Endothelial cell of umbilical vein (primary cell): Measurements from ENCODE around the gene FSTL4. TPM values are rescaled to one million over a fixed set of nuclear protein-coding genes. Genes with fewer than 3 reads are reported as not detected.

Experiments
- BruUV-seq: library from RNA; stranded (reverse); fragments of 400-500 nt; replicated peaks from 2 replicates; lab custom pipeline; 2021; lab: Mats Ljungman, UMichigan
- CTCF ChIA-PET: fragments of 300-600, 350-600 bp; sonication (Branson Sonifier 250); formaldehyde crosslinking; loops from one replicate; lab custom pipeline; 2021; ENCODE audit warnings: antibody characterized with exemption, inconsistent platforms; lab: Charles Lee
- POLR2A ChIA-PET: fragments of 300-600, 350-600 bp; sonication (Branson Sonifier 250); formaldehyde crosslinking; loops from one replicate; lab custom pipeline; 2021; ENCODE audit warnings: antibody characterized with exemption, inconsistent platforms; lab: Charles Lee
- DNase-seq: peaks from one replicate; pipeline ENCODE4 v3.0.0-alpha.2; 2011; ENCODE audit warnings: low read depth, low spot score
- FAIRE-seq: peaks from 2 replicates; lab custom pipeline; 2011; peaks lifted over from hg19 to GRCh38; lab: Jason Lieb, UNC
- H2AFZ ChIP-seq: 2 replicates; pipeline ENCODE4 v1.6.0; 2012; ENCODE audit warnings: low read depth, low read length, control low read depth, inconsistent platforms
- H3K27ac ChIP-seq: 2 replicates; pipeline ENCODE4 v1.5.1; 2011; ENCODE audit warnings: low read depth, mild to moderate bottlenecking, control low read depth, low read length, moderate library complexity; ENCODE audit not compliant: insufficient read depth
- H3K27me3 ChIP-seq, 2 experiments: 2 replicates each; pipeline versions ENCODE4 v1.6.0 to v1.6.1; 2011; ENCODE audit warnings: low read length in 2 of 2, mixed read lengths in 1 of 2; ENCODE audit not compliant: control insufficient read depth in 2 of 2, insufficient read depth in 2 of 2
- H3K36me3 ChIP-seq, 2 experiments: 2 replicates in 1 of 2; 3 replicates in 1 of 2; pipeline ENCODE4 v1.5.1; 2011; ENCODE audit warnings: low read length in 2 of 2, mild to moderate bottlenecking in 1 of 2, moderate library complexity in 1 of 2; ENCODE audit not compliant: control insufficient read depth in 2 of 2, insufficient read depth in 2 of 2; ENCODE audit errors: extremely low read depth in 1 of 2
- H3K4me1 ChIP-seq: 3 replicates; pipeline ENCODE4 v1.5.1; 2011; ENCODE audit warnings: mild to moderate bottlenecking, low read length; ENCODE audit not compliant: control insufficient read depth, insufficient read depth; ENCODE audit errors: extremely low read depth
- H3K4me2 ChIP-seq: 2 replicates; pipeline ENCODE4 v1.6.1; 2011; ENCODE audit warnings: low read length, control low read depth, mixed read lengths; ENCODE audit not compliant: insufficient read depth
- H3K4me3 ChIP-seq, 3 experiments: fragments of 200-600 bp in 1 of 3; sonication (generic), shearing (Covaris generic) in 1 of 3; replicated peaks in 1 of 3; 2 replicates each; pipeline ENCODE4 v1.5.1; 2011 to 2016; ENCODE audit warnings: control low read depth in 3 of 3, low read length in 3 of 3, mild to moderate bottlenecking in 2 of 3, inconsistent platforms in 1 of 3, low read depth in 1 of 3, moderate library complexity in 1 of 3; ENCODE audit not compliant: insufficient read depth in 1 of 3
- H3K79me2 ChIP-seq: 2 replicates; pipeline ENCODE4 v1.6.0; 2012; ENCODE audit warnings: low read length, inconsistent platforms; ENCODE audit not compliant: control insufficient read depth, insufficient read depth
- H3K9ac ChIP-seq: replicated peaks from 2 replicates; pipeline ENCODE3; 2011; ENCODE audit warnings: low read length, control low read depth; ENCODE audit not compliant: insufficient read depth; ENCODE audit errors: extremely low read depth
- H3K9me1 ChIP-seq: replicated peaks from 3 replicates; pipeline ENCODE4 v1.6.0; 2011; ENCODE audit warnings: mild to moderate bottlenecking, low read length; ENCODE audit not compliant: control insufficient read depth, insufficient read depth; ENCODE audit errors: extremely low read depth
- H3K9me3 ChIP-seq: replicated peaks from 2 replicates; pipeline ENCODE4 v1.5.1; 2012; ENCODE audit warnings: low read length, inconsistent platforms; ENCODE audit not compliant: control insufficient read depth, insufficient read depth
- H4K20me1 ChIP-seq: replicated peaks from 2 replicates; pipeline ENCODE3; 2011; ENCODE audit warnings: mild to moderate bottlenecking, low read length; ENCODE audit not compliant: control insufficient read depth, insufficient read depth; ENCODE audit errors: extremely low read depth
- EZH2 ChIP-seq: IDR thresholded peaks from 2 replicates; pipeline ENCODE4 v1.6.1; 2012; ENCODE audit warnings: borderline replicate concordance, low read depth, mild to moderate bottlenecking, moderate library complexity, low read length, inconsistent platforms; ENCODE audit not compliant: severe bottlenecking
- FOS ChIP-seq: IDR thresholded peaks from 2 replicates; pipeline ENCODE4 v1.6.1; 2011; ENCODE audit warnings: mild to moderate bottlenecking, low read length, moderate library complexity, borderline replicate concordance; ENCODE audit not compliant: insufficient read depth
- GATA2 ChIP-seq: IDR thresholded peaks from 2 replicates; pipeline ENCODE4 v1.7.0; 2011; ENCODE audit warnings: low read depth, mild to moderate bottlenecking, moderate library complexity, mixed read lengths, low read length; ENCODE audit not compliant: insufficient read length, insufficient read depth
- JUN ChIP-seq: IDR thresholded peaks from 2 replicates; pipeline ENCODE4 v1.6.1; 2011; ENCODE audit warnings: borderline replicate concordance, low read depth; ENCODE audit not compliant: insufficient read length, insufficient read depth
- MYC ChIP-seq: IDR thresholded peaks from one replicate; pipeline ENCODE4 v1.6.1; 2011; ENCODE audit warnings: mild to moderate bottlenecking, low read depth, low read length
- POLR2A ChIP-seq: IDR thresholded peaks from 2 replicates; pipeline ENCODE4 v1.6.1; 2012; ENCODE audit warnings: low read depth, mild to moderate bottlenecking, control low read depth, low read length
- POLR2AphosphoS5 ChIP-seq: IDR thresholded peaks from 2 replicates; pipeline ENCODE4 v1.6.1; 2012; ENCODE audit warnings: low read depth, mild to moderate bottlenecking, control low read depth, low read length, moderate library complexity; ENCODE audit not compliant: insufficient read depth
- dilution Hi-C: fragments of 300-500 bp; cut with MboI; formaldehyde crosslinking; loops from one replicate; pipeline ENCODE4 v1.15.0; 2019; ENCODE audit warnings: low sequenced_read_pairs; ENCODE audit not compliant: extremely low pct_ligation_motif_present
- intact Hi-C: fragments of 100-400 bp; cut with micrococcal nuclease; formaldehyde crosslinking; loops from one replicate; pipeline ENCODE4 v1.10.0; 2022
- polyA plus RNA-seq, 4 experiments: library from polyadenylated mRNA; depleted of rRNA in 3 of 4; stranded (reverse) in 3 of 4; unstranded in 1 of 4; fragments of >200 nt; gene quantifications; 2 replicates each; pipeline versions ENCODE4 v1.2.1 to v1.2.3, GENCODE V29; 2011 to 2012; ENCODE audit warnings: missing spikeins in 1 of 4
- total RNA-seq: library from RNA; stranded (reverse); gene quantifications from 2 replicates; pipeline ENCODE4 v1.2.3, GENCODE V29; 2021
- TF ChIP-seq, protein P1 (sequence below): IDR thresholded peaks from 2 replicates; pipeline ENCODE4 v1.6.1; 2011; ENCODE audit not compliant: insufficient read depth, insufficient read length
- TF ChIP-seq, protein P2 (sequence below), 2 donors: IDR thresholded peaks; 1 replicate in 1 of 2; 2 replicates in 1 of 2; pipeline ENCODE4 v1.5.1; 2011; ENCODE audit warnings: low read length in 2 of 2, mild to moderate bottlenecking in 2 of 2, moderate library complexity in 2 of 2, control low read depth in 1 of 2, inconsistent platforms in 1 of 2, low read depth in 1 of 2; ENCODE audit not compliant: insufficient read depth in 1 of 2; ENCODE audit errors: extremely low read depth in 1 of 2

Gene FSTL4
- total and polyA plus RNA-seq, 2 donors (not counting 3 experiments of a cell fraction or from before 2014, with no cell fraction given) = 0.18 TPM; not detected in 1

DNA sequence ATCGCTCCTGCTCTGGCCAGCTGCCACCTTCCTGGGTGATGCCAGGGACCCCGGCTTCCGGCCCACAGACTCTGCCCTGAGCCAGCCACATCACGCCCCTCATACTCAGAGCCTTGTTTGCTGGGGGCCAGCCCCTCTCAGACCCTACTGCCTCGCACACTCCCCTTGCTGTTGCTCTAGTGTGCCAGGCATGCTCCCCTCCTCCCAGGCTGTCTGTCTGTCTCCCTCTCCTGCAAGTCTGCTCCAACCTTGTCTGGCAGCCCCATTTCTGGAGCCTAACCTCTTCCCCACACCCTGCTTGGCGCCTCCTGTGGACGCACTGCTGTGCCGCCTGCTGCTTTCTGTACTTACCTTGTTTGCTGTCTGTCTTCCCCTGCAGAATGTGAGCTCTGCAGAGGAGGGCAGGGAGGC, 375.8 kb downstream of the FSTL4 start:
- CTCF ChIA-PET = interaction anchor here (1.4 to 2.2 kb wide), 3 partner anchors 11 to 14 kb away, joined by 3 to 19 read pairs (median 5); no protein-coding TSS in a partner anchor
- dilution Hi-C loops = no loop called here
- Histone ChIP-seq H3K4me2 (no peak overlapping the region), H3K79me2 (no peaks in the 10 kb centered on the region), H3K27me3 (no peaks in the 10 kb centered on the region), H3K9me1 (no peaks in the 10 kb centered on the region), H4K20me1 (no peaks in the 10 kb centered on the region), H3K4me3 (no peak overlapping the region), H3K4me1 (peaks cover 24% of the 10 kb centered on the region), H3K9me3 (no peaks in the 10 kb centered on the region), H3K36me3 (no peaks in the 10 kb centered on the region), H2AFZ (no peak overlapping the region), H3K27ac (no peak overlapping the region), H3K9ac (no peak overlapping the region)
- FAIRE-seq (no peak), DNase-seq (no peak)
- TF ChIP-seq, protein P1, sequence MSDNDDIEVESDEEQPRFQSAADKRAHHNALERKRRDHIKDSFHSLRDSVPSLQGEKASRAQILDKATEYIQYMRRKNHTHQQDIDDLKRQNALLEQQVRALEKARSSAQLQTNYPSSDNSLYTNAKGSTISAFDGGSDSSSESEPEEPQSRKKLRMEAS = no peak
- no peak for TF ChIP-seq EZH2
- no peak for TF ChIP-seq GATA2
- TF ChIP-seq, protein P2, sequence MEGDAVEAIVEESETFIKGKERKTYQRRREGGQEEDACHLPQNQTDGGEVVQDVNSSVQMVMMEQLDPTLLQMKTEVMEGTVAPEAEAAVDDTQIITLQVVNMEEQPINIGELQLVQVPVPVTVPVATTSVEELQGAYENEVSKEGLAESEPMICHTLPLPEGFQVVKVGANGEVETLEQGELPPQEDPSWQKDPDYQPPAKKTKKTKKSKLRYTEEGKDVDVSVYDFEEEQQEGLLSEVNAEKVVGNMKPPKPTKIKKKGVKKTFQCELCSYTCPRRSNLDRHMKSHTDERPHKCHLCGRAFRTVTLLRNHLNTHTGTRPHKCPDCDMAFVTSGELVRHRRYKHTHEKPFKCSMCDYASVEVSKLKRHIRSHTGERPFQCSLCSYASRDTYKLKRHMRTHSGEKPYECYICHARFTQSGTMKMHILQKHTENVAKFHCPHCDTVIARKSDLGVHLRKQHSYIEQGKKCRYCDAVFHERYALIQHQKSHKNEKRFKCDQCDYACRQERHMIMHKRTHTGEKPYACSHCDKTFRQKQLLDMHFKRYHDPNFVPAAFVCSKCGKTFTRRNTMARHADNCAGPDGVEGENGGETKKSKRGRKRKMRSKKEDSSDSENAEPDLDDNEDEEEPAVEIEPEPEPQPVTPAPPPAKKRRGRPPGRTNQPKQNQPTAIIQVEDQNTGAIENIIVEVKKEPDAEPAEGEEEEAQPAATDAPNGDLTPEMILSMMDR (IDR thresholded peaks at IDR 0.05; ENCODE audit: extremely low read depth in 1 of 2, insufficient read depth in 1 of 2, low read depth in 1 of 2, low read length in 2 of 2) = no peak
- no peak for TF ChIP-seq POLR2A
- TF ChIP-seq FOS = no peak
- no peak for TF ChIP-seq MYC
- no peak for TF ChIP-seq JUN
- TF ChIP-seq POLR2AphosphoS5 = no peak
- no TSS peak for BruUV-seq
- intact Hi-C loops = no loop called here
- POLR2A ChIA-PET = no interaction called here
